ENCODE data around the gene ANKRD55. TPM values are rescaled to one million over a fixed set of nuclear protein-coding genes. Genes with fewer than 3 reads are reported as not detected.

ANKRD55 gene
- total RNA-seq, 3 donors from 2014 or later (not counting 1 experiment from before 2014, with no cell fraction given): 0.88 TPM; not detected in 2

DNA sequence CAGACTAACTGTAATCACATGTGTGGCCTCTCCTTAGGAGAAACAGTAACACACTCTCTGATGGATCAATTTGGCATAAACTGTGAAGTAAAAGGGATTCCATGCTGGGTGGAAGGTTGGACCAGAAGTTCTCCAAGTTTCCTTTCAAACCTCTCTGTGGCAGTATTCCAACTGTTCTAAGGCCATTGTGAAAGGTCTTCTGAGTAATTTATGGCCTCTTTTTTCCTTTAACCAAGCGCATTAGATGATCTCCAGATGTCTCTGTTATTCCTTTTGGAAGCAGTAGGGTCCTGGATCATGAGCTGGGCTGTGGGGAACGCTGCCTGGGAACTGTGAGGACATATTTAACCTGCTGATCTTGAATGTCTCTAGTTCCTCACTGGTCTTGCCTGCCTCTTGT, 157.8 kb downstream of the ANKRD55 start:
- no peaks in the 10 kb centered on the region for H3K36me3 Mint-ChIP-seq
- Histone ChIP-seq H3K36me3 (ENCODE audit: control insufficient read depth, insufficient read depth, low read length) (no peaks in the 10 kb centered on the region), H3K9me3 (ENCODE audit: control insufficient read depth, insufficient read depth, low read length) (no peaks in the 10 kb centered on the region), H3K27ac (ENCODE audit: low read length) (no peak overlapping the region), H3K4me1 (ENCODE audit: control insufficient read depth, insufficient read depth, low read length) (peaks cover 3% of the 10 kb centered on the region), H3K27me3 (ENCODE audit: control insufficient read depth, insufficient read depth, low read length) (no peaks in the 10 kb centered on the region), H3K4me3 (ENCODE audit: low read length) (no peak overlapping the region)
- intact Hi-C loops (cut with micrococcal nuclease): no loop called here
- WGBS (ENCODE audit: insufficient coverage): 87% methylated on average over 2 of the region's 2 CpGs
- H3K27me3 Mint-ChIP-seq (ENCODE audit: low read depth in 2 of 2): peaks cover 0 to 2% of the 10 kb centered on the region in 2 donors
- ATAC-seq (no peak), DNase-seq (no peak)
- H3K27ac Mint-ChIP-seq: no peak overlapping the region
- H3K9me3 Mint-ChIP-seq: no peaks in the 10 kb centered on the region
- H3K4me1 Mint-ChIP-seq: peaks cover 7 to 14% of the 10 kb centered on the region in 2 donors
- no peak overlapping the region for H3K4me3 Mint-ChIP-seq
- TF ChIP-seq, protein P1, sequence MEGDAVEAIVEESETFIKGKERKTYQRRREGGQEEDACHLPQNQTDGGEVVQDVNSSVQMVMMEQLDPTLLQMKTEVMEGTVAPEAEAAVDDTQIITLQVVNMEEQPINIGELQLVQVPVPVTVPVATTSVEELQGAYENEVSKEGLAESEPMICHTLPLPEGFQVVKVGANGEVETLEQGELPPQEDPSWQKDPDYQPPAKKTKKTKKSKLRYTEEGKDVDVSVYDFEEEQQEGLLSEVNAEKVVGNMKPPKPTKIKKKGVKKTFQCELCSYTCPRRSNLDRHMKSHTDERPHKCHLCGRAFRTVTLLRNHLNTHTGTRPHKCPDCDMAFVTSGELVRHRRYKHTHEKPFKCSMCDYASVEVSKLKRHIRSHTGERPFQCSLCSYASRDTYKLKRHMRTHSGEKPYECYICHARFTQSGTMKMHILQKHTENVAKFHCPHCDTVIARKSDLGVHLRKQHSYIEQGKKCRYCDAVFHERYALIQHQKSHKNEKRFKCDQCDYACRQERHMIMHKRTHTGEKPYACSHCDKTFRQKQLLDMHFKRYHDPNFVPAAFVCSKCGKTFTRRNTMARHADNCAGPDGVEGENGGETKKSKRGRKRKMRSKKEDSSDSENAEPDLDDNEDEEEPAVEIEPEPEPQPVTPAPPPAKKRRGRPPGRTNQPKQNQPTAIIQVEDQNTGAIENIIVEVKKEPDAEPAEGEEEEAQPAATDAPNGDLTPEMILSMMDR (IDR thresholded peaks at IDR 0.05): no peak

DNA sequence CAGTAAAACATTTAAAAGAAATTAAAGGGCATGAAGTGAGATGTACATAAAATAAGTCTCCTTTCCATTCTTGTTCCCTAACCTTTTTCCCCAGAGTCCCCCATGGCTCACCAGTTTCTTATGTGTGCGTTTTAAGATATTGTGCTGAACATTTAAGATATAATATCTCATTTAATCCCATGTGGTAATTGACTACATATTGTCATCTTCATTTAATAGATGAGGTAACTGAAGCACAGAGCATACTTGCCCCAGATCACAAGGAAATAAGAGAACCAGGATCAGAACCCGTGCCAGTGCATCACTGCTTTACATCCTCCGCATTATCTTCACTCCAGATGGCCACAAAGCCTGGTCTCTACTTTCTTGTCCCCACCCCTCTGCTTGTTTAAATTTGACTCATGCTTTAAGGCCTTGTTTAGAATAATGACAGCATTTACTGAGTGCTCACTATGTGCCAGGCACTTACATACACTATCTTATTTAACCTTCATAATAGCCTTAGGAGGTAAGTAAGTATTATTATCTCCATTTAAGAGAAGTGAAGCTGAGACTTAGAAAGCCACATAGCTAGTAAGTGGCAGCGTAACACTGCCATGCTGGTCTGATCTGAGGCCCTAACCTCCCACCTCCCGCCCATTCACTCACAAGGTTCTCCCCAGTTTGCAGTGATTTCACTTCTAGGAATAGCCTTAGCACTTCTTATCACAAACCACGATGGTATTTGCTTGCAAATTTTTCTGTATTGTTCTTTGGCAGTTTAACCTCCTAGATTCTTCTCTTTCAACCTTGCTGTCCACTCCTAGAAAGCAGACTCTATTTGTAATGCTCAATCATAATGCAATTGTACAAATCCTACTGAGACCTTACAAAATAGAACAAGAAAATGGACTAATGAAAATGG, 160.0 kb downstream of the ANKRD55 start:
- H3K9me3 ChIP-seq (ENCODE audit: control insufficient read depth, insufficient read depth, low read length): no peaks in the 10 kb centered on the region
- no peaks in the 10 kb centered on the region for H3K27me3 ChIP-seq (ENCODE audit: control insufficient read depth, insufficient read depth, low read length)
- intact Hi-C loops (cut with micrococcal nuclease): no loop called here
- H3K36me3 ChIP-seq (ENCODE audit: control insufficient read depth, insufficient read depth, low read length): no peaks in the 10 kb centered on the region
- Mint-ChIP-seq H3K9me3 (no peaks in the 10 kb centered on the region), H3K4me3 (no peak overlapping the region), H3K4me1 (peaks cover 7 to 14% of the 10 kb centered on the region in 2 donors), H3K27ac (no peak overlapping the region), H3K36me3 (no peaks in the 10 kb centered on the region), H3K27me3 (ENCODE audit: low read depth in 2 of 2) (peaks cover 0 to 2% of the 10 kb centered on the region in 2 donors)
- TF ChIP-seq, protein P1 (IDR thresholded peaks at IDR 0.05): no peak
- DNase-seq: no peak
- H3K4me3 ChIP-seq (ENCODE audit: low read length): no peak overlapping the region
- 74% methylated on average over 5 of the region's 6 CpGs for WGBS (ENCODE audit: insufficient coverage)
- ATAC-seq: no peak
- H3K4me1 ChIP-seq (ENCODE audit: control insufficient read depth, insufficient read depth, low read length): peaks cover 3% of the 10 kb centered on the region
- H3K27ac ChIP-seq (ENCODE audit: low read length): no peak overlapping the region

DNA sequence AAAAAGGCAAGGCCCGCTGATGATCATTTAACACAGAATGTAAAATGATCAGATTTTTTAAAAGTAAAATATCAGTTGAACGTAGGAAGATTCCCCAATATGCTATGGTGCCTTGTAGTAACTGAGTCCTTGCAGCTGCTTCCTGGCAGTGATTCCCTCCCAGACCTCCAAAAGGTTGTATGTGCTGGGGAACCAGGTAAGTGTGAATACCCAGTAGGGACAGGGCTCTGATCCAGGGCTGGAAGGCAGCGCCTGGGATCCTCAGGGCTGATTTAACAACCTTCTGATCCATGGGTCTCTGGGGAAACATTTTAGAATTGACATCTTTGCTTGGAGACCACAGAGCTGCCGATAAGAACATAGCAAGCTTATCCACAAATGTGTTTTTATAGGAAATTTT, 161.7 kb downstream of the ANKRD55 start:
- no peaks in the 10 kb centered on the region for H3K9me3 Mint-ChIP-seq
- H3K36me3 ChIP-seq (ENCODE audit: control insufficient read depth, insufficient read depth, low read length): no peaks in the 10 kb centered on the region
- no peak overlapping the region for H3K4me3 Mint-ChIP-seq
- peaks cover 0 to 2% of the 10 kb centered on the region in 2 donors for H3K27me3 Mint-ChIP-seq (ENCODE audit: low read depth in 2 of 2)
- no peak for DNase-seq
- H3K36me3 Mint-ChIP-seq: no peaks in the 10 kb centered on the region
- H3K4me1 Mint-ChIP-seq: peaks cover 7 to 14% of the 10 kb centered on the region in 2 donors
- no peak overlapping the region for H3K4me3 ChIP-seq (ENCODE audit: low read length)
- no peak for ATAC-seq
- no peaks in the 10 kb centered on the region for H3K27me3 ChIP-seq (ENCODE audit: control insufficient read depth, insufficient read depth, low read length)
- no peak overlapping the region for H3K27ac ChIP-seq (ENCODE audit: low read length)
- H3K27ac Mint-ChIP-seq: no peak overlapping the region
- intact Hi-C loops (cut with micrococcal nuclease): no loop called here
- TF ChIP-seq, protein P1 (IDR thresholded peaks at IDR 0.05): no peak
- WGBS (ENCODE audit: insufficient coverage): 30% methylated on average over 4 of the region's 4 CpGs
- H3K4me1 ChIP-seq (ENCODE audit: control insufficient read depth, insufficient read depth, low read length): peaks cover 3% of the 10 kb centered on the region
- no peaks in the 10 kb centered on the region for H3K9me3 ChIP-seq (ENCODE audit: control insufficient read depth, insufficient read depth, low read length)
